Lower lobe of right lung (tissue), 2 donors: ENCODE data around the gene TTC4. TPM values are rescaled to one million over a fixed set of nuclear protein-coding genes. Genes with fewer than 3 reads are reported as not detected.

Source experiments
- ATAC-seq, 2 donors: fragments of 200-7000 bp; cut with Tn5 transposase; one replicate each; pipeline ENCODE4 v1.9.1; 2020 to 2022; ENCODE audit warnings: mild to moderate bottlenecking in 2 of 2, moderate library complexity in 2 of 2
- DNase-seq: peaks from one replicate; pipeline ENCODE4 v3.0.0-alpha.2; 2020
- H3K27ac ChIP-seq: fragments of 200-600 bp; one replicate; pipeline ENCODE4 v1.8.0; 2022
- H3K27me3 ChIP-seq: fragments of 200-600 bp; one replicate; pipeline ENCODE4 v1.8.0; 2022; ENCODE audit warnings: low read depth
- H3K36me3 ChIP-seq: fragments of 200-600 bp; one replicate; pipeline ENCODE4 v1.8.0; 2022; ENCODE audit warnings: mild to moderate bottlenecking
- H3K4me1 ChIP-seq: fragments of 200-600 bp; one replicate; pipeline ENCODE4 v1.8.0; 2022
- H3K4me3 ChIP-seq: fragments of 200-600 bp; one replicate; pipeline ENCODE4 v1.8.0; 2022; ENCODE audit warnings: mild to moderate bottlenecking
- H3K9me3 ChIP-seq: fragments of 200-600 bp; one replicate; pipeline ENCODE4 v1.8.0; 2022
- intact Hi-C: fragments of 100-400 bp; cut with DNase I; formaldehyde crosslinking; loops from one replicate; pipeline ENCODE4 v1.11.0; 2022
- total RNA-seq: library from RNA; stranded (reverse); fragmentation: NEBNext Ultra II Directional; extraction: Animal tissue kit (Norgen Biotek cat#: 25700); gene quantifications from one replicate; pipeline ENCODE4 v1.2.1, GENCODE V29; 2021
- TF ChIP-seq, protein P1 (sequence below): fragments of 200-600 bp; IDR thresholded peaks from one replicate; pipeline ENCODE4 v1.8.0; 2022; ENCODE audit warnings: antibody characterized with exemption, mild to moderate bottlenecking
- donor health status: DM: no; HTN: yes; CAD: no; lungs with severe emphysema.

TTC4 gene
- total RNA-seq, 1 donor from 2014 or later: 13.5 TPM

DNA sequence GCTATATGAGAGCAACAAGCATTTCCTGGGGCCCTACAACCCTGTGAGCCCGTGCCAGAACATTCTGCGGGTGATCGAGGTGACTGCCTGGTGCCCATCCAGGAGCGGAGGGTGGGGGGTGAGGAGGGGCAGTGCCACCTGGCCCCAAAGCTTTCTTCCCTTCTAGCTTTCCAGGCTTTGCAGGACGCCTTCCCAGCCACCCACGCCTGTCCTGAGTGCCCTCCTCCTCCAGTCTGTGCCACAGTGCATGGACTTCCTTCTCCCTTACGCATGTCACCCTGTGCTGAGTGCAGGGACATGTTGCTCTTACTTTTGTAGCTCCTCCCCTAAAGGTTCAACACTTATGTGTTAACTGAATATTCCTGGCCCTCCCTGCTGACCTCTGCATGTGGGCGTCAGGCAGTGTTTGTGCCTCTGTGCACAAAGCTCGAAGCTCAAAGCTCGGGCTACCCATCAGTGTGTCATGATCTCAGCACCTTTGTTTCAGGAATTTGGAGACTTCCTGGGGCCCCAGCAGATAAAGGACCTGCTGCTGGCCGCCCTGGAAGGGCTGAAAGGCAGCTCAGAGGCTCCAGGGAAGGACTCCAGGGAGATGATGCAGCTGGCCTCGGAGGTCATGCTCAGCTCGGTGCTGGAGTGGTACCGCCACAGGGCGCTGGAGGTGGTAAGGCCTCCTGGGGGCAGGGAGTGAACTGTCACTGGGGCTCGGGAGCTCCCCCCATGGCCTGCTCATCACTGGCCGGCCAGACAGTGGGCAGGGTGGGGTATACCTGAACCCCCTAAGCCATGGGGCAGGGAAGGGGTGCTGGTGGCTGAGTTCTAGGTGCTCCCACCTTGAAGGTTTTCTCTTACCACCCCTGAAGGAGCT is 36.7 kb upstream of the TTC4 start:
- no peak for DNase-seq
- Histone ChIP-seq H3K36me3 (no peaks in the 10 kb centered on the region), H3K4me3 (no peak overlapping the region), H3K9me3 (no peaks in the 10 kb centered on the region), H3K27ac (no peak overlapping the region), H3K4me1 (no peaks in the 10 kb centered on the region), H3K27me3 (no peaks in the 10 kb centered on the region)
- peak in 1 of 2 donors; percentile 21 for ATAC-seq
- intact Hi-C loops: no loop called here
- TF ChIP-seq, protein P1, sequence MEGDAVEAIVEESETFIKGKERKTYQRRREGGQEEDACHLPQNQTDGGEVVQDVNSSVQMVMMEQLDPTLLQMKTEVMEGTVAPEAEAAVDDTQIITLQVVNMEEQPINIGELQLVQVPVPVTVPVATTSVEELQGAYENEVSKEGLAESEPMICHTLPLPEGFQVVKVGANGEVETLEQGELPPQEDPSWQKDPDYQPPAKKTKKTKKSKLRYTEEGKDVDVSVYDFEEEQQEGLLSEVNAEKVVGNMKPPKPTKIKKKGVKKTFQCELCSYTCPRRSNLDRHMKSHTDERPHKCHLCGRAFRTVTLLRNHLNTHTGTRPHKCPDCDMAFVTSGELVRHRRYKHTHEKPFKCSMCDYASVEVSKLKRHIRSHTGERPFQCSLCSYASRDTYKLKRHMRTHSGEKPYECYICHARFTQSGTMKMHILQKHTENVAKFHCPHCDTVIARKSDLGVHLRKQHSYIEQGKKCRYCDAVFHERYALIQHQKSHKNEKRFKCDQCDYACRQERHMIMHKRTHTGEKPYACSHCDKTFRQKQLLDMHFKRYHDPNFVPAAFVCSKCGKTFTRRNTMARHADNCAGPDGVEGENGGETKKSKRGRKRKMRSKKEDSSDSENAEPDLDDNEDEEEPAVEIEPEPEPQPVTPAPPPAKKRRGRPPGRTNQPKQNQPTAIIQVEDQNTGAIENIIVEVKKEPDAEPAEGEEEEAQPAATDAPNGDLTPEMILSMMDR: no peak

- H3K27ac ChIP-seq: no peak overlapping the region
- intact Hi-C loops: no loop called here
- TF ChIP-seq, protein P1: no peak
- no peaks in the 10 kb centered on the region for H3K4me1 ChIP-seq
- no peak overlapping the region for H3K4me3 ChIP-seq
- H3K9me3 ChIP-seq: no peaks in the 10 kb centered on the region
- DNase-seq (no peak), ATAC-seq (no peak)
- H3K27me3 ChIP-seq: no peaks in the 10 kb centered on the region
- H3K36me3 ChIP-seq: no peaks in the 10 kb centered on the region
Measured at GRCh38 chr1:54679706-54680105, 36.0 kb upstream of the TTC4 start.

DNA sequence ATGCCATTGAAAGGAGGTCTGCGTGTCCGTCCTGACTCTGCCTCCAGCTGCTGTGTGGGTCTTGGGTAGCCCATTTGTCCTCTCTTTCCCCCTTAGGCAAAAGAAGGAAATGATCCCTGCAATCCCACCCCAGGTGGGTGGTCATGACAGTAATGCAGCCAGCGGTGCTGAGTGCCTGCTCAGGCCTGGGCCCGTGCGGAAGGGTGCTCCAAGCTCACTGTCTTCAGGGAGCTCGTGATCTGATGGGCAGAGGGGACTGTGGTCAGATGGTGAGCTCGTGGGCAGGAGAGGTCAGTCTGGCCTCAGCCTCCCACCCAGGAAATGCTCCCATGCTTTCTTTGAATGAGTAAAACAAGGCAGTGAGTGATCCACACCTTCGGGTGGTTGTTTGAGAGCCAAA is 35.3 kb upstream of the TTC4 start:
- no peak overlapping the region for H3K27ac ChIP-seq
- H3K4me3 ChIP-seq: no peak overlapping the region
- DNase-seq (no peak), ATAC-seq (no peak)
- H3K27me3 ChIP-seq: no peaks in the 10 kb centered on the region
- no peaks in the 10 kb centered on the region for H3K4me1 ChIP-seq
- no peaks in the 10 kb centered on the region for H3K36me3 ChIP-seq
- intact Hi-C loops: no loop called here
- TF ChIP-seq, protein P1: no peak
- no peaks in the 10 kb centered on the region for H3K9me3 ChIP-seq

DNA sequence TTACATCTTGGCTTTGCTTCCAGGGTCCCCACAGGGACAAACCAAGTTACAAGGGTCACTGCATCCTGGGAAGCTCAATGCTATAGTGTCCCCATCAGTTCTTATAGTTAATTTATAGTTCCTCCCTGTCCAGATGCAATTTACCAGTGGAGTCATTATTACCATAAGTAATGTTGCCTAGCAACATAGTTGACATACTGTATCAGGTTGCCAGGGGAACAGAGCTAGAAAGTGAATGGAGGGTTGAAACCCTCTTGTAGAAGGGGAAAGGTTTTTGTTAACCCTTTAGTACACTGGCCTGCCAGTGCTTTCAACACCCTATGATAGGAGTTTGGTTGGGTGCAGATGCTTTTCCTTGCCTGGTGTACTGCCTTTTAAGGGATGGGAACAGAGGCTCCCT is 34.3 kb upstream of the TTC4 start:
- ATAC-seq (no peak), DNase-seq (no peak)
- H3K9me3 ChIP-seq: no peaks in the 10 kb centered on the region
- H3K27me3 ChIP-seq: no peaks in the 10 kb centered on the region
- no peaks in the 10 kb centered on the region for H3K36me3 ChIP-seq
- intact Hi-C loops: no loop called here
- no peak overlapping the region for H3K27ac ChIP-seq
- H3K4me3 ChIP-seq: no peak overlapping the region
- TF ChIP-seq, protein P1: no peak
- no peaks in the 10 kb centered on the region for H3K4me1 ChIP-seq

DNA sequence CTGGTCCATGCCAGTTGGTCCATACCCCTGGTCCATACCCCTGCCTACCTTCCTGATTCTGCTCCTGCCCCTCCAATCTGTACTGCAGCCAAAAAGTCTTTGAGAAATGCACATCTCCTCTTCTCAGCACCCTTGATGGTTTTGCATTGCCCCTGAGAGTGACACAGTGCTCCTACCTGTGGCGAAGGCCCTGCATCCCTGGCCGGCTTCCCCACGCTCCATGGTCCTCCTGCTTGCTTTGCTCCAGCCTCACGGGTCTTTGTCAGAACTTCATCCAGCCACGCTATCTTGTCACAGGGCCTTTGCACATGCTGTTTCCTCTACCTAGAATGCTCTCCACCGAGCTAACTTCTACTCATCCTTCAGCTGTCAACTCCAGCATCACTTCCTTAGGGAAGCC is 32.2 kb upstream of the TTC4 start:
- Histone ChIP-seq H3K4me1 (no peaks in the 10 kb centered on the region), H3K27me3 (no peaks in the 10 kb centered on the region), H3K36me3 (no peaks in the 10 kb centered on the region), H3K9me3 (no peaks in the 10 kb centered on the region), H3K27ac (no peak overlapping the region), H3K4me3 (no peak overlapping the region)
- no peak for ATAC-seq
- TF ChIP-seq, protein P1: no peak
- DNase-seq: no peak
- intact Hi-C loops: no loop called here
